Measurements from ENCODE around the gene AGBL1.

AGBL1 gene

GRCh38 chr15:86659724-86660411, 580.2 kb downstream of the AGBL1 start:
- no peak for DNase-seq

GRCh38 chr15:86661580-86661979, 581.9 kb downstream of the AGBL1 start:
- DNase-seq = no peak

DNA sequence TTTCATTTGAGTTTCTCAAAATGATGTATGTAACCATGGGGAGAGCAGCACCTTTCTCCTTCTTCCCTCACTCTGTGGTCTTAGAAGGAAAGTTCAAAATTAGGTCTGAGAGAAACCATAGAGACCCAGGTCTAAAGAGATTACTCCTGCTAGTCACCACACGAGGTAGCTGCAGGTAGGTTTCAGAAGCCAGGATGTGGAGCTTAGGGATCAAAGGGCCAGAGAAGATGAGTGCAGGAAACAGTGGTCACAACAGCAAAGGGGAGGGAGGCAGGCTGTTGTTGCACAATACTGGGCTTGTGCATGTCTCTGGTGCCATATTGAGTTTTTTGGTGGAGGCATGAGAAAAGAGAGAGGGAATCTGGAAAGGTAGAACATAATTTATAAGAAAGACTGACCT, 583.6 kb downstream of the AGBL1 start:
- no peak for DNase-seq

DNA sequence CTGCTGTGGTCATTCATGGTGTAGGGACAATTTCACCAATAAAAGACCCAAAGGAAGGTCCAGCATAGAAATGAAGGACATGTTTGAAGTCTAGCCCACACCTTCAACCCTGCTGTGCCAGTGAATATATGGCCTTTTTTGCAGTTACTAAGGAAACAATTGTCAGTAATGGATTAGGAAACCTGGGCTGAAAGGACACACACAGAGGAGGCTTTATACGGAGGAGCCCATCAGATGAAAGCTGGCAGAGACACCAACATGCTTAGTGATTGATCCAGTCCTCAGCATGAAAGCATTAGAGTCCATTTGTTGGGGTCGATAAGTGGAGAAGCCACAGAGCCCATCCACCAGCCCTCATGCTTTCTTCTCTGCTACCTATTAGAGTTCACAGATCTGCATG, 584.3 kb downstream of the AGBL1 start:
- no peak for DNase-seq

- no peak for DNase-seq
Measured at GRCh38 chr15:86664581-86664980, 584.9 kb downstream of the AGBL1 start.

DNA sequence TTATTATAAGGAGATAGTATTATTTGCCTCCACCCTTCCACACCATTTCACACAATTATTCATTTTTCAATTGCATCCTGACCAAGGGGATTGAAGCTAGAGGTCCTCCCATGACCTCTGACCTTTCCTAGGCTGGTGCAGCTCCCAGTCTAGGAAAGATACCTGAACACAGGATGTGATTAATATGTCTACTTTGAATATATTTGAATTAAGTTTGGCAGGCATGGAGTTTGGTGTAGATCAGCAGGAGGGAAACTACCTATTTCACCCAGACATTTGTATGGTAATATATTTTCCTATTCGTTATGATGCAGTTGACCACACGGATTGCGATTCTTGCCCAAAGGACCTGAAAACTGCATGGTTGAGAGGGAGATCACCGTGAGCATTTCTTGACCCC, 596.3 kb downstream of the AGBL1 start:
- DNase-seq = no peak

DNA sequence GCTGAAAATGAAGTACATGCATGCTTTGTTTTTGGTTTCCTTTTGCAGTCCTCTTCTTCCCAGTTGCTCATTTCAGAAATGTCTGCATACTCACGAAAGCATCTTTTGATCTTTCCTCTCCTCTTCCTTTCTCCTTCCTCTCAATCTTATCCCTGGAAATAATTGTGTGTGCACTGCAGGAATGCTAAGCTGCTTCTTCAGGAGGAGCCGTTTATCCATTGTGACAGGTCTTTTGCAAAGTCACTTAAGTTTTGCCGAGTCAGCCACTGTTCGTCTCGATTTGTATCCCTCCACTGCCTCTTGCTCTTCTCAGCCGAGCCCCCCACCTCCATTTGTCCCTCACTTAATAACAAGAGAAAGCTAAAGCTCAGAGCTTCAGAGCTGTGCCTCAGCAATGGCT, 597.6 kb downstream of the AGBL1 start:
- no peak for DNase-seq

- no peak for DNase-seq
Measured at GRCh38 chr15:86685263-86685662, 605.6 kb downstream of the AGBL1 start.

GRCh38 chr15:86689006-86689405, 609.3 kb downstream of the AGBL1 start:
- DNase-seq = no peak

- DNase-seq = no peak
Measured at GRCh38 chr15:86690566-86690965, 610.9 kb downstream of the AGBL1 start.

DNA sequence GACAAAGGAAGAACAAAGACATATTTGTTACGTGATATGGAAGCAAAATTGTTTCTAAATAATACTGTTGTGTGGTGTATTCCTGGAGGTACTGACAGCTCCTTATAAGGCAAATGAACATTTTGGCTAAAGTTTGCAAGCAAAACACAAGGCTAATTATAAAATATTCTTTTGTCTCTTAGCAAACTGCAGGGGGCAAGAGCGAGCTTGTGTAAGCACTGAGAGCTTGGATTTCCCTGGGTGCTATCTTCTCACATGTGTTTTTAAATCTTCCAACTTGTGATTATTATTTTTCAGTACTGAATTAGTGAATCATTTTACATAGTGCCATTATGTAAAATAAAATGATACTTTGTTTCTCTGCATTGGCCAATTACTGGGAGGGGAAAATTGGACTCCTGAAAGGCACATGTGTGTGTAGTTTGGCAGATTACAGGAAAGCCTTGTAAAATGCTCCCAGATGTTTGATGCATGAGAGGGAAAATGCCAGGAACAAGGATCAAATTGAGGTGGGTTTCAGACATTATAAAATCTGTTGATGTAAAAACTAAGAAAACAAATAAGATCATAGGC, 611.5 kb downstream of the AGBL1 start:
- DNase-seq = no peak

- DNase-seq = no peak
Measured at GRCh38 chr15:86700864-86701610, 621.4 kb downstream of the AGBL1 start.

GRCh38 chr15:86701611-86701963, 621.9 kb downstream of the AGBL1 start:
- DNase-seq = no peak

DNA sequence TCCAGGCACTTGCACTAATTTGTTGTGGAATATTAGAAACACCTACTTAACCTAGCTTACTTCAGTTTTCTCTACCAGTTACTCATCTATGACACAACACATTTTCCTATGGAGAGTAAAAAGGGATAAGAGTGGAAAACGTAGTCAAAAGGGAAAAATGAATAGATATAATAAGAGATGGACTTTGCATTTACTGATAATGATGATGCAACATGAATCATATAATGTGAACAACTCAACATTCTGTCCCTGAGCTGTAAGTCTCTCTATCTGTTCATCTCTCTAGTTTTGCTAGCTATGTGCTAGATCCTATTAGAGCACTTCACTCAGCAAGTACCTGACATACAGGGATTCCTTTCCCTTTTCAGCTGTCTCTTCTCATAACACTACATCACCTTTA, 627.1 kb downstream of the AGBL1 start:
- no peak for DNase-seq

DNA sequence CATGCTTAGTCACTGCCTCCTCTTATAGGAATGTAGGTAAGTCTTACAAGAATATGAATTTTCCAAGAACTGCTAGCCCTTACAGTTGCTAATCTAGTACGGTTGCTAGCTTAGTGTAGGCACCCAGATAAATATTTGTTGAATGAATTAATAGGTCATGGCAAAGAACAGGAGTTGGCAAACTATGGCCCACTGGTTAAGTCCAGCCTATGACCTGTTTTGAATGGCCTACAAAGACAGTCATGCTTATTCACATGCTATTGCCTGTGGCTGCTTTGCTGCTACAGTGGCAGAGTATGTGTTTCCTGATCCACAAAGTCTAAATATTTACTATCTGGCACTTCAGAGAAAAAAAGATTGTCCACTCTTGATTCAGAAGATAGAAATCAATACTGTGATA, 631.8 kb downstream of the AGBL1 start:
- DNase-seq = no peak

DNA sequence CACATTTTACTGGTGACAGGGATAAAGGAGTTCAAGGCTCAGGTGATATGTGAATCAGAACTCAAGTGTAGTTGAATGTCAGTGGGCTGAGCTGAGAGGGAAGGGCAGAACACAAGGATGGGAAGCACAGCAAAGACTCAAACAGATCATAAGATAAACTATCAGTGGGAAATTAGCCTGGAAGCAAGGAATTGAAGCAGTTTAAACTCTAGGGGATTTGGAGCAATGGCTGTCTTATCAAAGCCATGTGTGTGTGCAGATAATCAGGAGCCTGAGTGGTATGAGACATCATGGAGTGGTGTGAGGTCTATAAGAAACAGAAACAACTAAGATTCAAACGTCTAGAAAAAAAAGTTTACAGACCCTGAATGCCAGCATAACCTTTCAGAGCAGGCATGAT, 634.6 kb downstream of the AGBL1 start:
- no peak for DNase-seq

DNA sequence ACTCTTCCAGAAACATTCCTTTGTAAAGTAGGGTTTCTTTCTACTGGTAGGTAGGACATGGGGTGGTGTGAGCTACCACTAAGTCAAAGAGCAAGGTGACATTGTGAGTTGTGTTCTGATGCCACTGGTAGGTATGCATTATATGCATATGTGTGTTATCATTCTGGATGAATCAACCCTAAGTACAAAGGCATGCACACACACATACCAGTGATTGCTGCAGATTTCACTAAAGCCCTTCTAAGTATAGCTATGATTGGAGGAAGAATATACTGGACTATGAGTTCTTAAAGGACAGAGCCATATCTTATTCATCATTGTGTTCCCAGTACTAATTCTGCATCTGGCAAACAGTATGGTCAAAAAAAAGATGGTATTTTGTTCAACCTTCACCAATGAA, 646.0 kb downstream of the AGBL1 start:
- DNase-seq = no peak

GRCh38 chr15:86735247-86736040, 655.8 kb downstream of the AGBL1 start:
- DNase-seq = no peak

DNA sequence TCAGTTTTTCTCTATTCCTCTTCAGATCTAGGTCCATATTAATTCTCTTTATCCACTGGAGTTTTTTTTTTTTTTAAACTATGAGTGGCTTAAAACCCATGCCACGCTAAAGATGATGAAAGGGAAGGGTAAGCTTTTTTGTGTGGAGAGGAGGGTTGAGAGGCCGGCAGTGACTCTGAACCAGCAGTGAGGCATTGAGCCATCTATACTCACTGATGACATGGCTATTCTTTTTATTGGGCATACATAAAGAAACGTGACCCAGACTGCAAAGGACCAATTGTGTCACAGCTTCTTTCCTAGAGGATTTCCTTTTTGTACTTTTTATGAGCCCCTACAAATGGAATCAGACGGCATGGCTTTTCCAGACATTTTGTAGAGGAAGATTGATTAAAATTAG, 662.2 kb downstream of the AGBL1 start:
- DNase-seq = no peak

- DNase-seq = peak; percentile 82
Measured at GRCh38 chr15:86743283-86743903, 663.7 kb downstream of the AGBL1 start.

GRCh38 chr15:86744198-86744780, 664.6 kb downstream of the AGBL1 start:
- DNase-seq = no peak

- no peak for DNase-seq
Measured at GRCh38 chr15:86751116-86751515, 671.4 kb downstream of the AGBL1 start.

- no peak for DNase-seq
Measured at GRCh38 chr15:86754846-86755245, 675.2 kb downstream of the AGBL1 start.
